Measurements from ENCODE around the gene HDGFL2.

The HDGFL2 gene

GRCh38 chr19:4472174-4472974 lies at the start of gene HDGFL2:
TSS of gene HDGFL2 (plus strand) at chr19:4472297. CDS start at chr19:4472351, 54 bp downstream.
- no peak for DNase-seq (ENCODE audit: low read depth in 2 of 2)

GRCh38 chr19:4423416-4424126 lies 48.5 kb upstream of the HDGFL2 start:
- DNase-seq (ENCODE audit: low read depth in 2 of 2) = no peak

GRCh38 chr19:4425537-4425936 lies 46.6 kb upstream of the HDGFL2 start:
- no peak for DNase-seq (ENCODE audit: low read depth in 2 of 2)

GRCh38 chr19:4428326-4428975 lies 43.6 kb upstream of the HDGFL2 start:
- no peak for DNase-seq (ENCODE audit: low read depth in 2 of 2)

- DNase-seq (ENCODE audit: low read depth in 2 of 2) = no peak
Measured at GRCh38 chr19:4429256-4429655, 42.8 kb upstream of the HDGFL2 start.

- DNase-seq (ENCODE audit: low read depth in 2 of 2) = no peak
Measured at GRCh38 chr19:4429771-4430171, 42.3 kb upstream of the HDGFL2 start.

- no peak for DNase-seq (ENCODE audit: low read depth in 2 of 2)
Measured at GRCh38 chr19:4430760-4431159, 41.3 kb upstream of the HDGFL2 start.

GRCh38 chr19:4431296-4431695 lies 40.8 kb upstream of the HDGFL2 start:
- DNase-seq (ENCODE audit: low read depth in 2 of 2) = no peak

- DNase-seq (ENCODE audit: low read depth in 2 of 2) = no peak
Measured at GRCh38 chr19:4431808-4432674, 40.1 kb upstream of the HDGFL2 start.

GRCh38 chr19:4432918-4433506 lies 39.1 kb upstream of the HDGFL2 start:
- no peak for DNase-seq (ENCODE audit: low read depth in 2 of 2)

GRCh38 chr19:4434391-4434790 lies 37.7 kb upstream of the HDGFL2 start:
- DNase-seq (ENCODE audit: low read depth in 2 of 2) = no peak

- DNase-seq (ENCODE audit: low read depth in 2 of 2) = no peak
Measured at GRCh38 chr19:4436231-4436630, 35.9 kb upstream of the HDGFL2 start.

GRCh38 chr19:4437103-4437502 lies 35.0 kb upstream of the HDGFL2 start:
- DNase-seq (ENCODE audit: low read depth in 2 of 2) = no peak

- no peak for DNase-seq (ENCODE audit: low read depth in 2 of 2)
Measured at GRCh38 chr19:4439243-4439642, 32.9 kb upstream of the HDGFL2 start.

GRCh38 chr19:4441994-4442818 lies 29.9 kb upstream of the HDGFL2 start:
- no peak for DNase-seq (ENCODE audit: low read depth in 2 of 2)

GRCh38 chr19:4442819-4443146 lies 29.3 kb upstream of the HDGFL2 start:
- no peak for DNase-seq (ENCODE audit: low read depth in 2 of 2)

- no peak for DNase-seq (ENCODE audit: low read depth in 2 of 2)
Measured at GRCh38 chr19:4443188-4443587, 28.9 kb upstream of the HDGFL2 start.

GRCh38 chr19:4443966-4444764 lies 27.9 kb upstream of the HDGFL2 start:
- DNase-seq (ENCODE audit: low read depth in 2 of 2) = no peak
